OCI-LY3 (cell line): ENCODE measurements around the gene SMTN.
"Not testable (repeated sequence)": the region's sequence is repeated elsewhere in the genome, so short reads cannot be mapped to it uniquely, and the experiment has no call there.

Experiments used
- H2AFZ ChIP-seq: fragments of 200-600, 300-600 bp; shearing (Covaris generic); 2 replicates; pipeline ENCODE4 v1.6.0; 2014; ENCODE audit warnings: antibody characterized with exemption, low read depth, low read length
- H3K27ac ChIP-seq: fragments of 200-600, 300-600 bp; sonication (generic); 2 replicates; pipeline ENCODE4 v1.5.1; 2014; ENCODE audit warnings: mild to moderate bottlenecking, low read length, moderate library complexity, mixed read lengths
- H3K27me3 ChIP-seq: fragments of 200-600, 300-600 bp; sonication (generic); 2 replicates; pipeline ENCODE4 v1.6.1; 2014; ENCODE audit warnings: low read depth, low read length, mixed read lengths
- H3K36me3 ChIP-seq: fragments of 200-600, 300-600 bp; sonication (generic); replicated peaks from 2 replicates; pipeline ENCODE3; 2014; ENCODE audit warnings: low read depth, low read length, mixed read lengths
- H3K4me1 ChIP-seq: fragments of 300-600, 200-600 bp; sonication (generic); 2 replicates; pipeline ENCODE4 v1.6.1; 2014; ENCODE audit warnings: low read length, mixed read lengths
- H3K4me2 ChIP-seq: fragments of 200-600, 300-600 bp; sonication (generic); 2 replicates; pipeline ENCODE4 v1.6.1; 2014; ENCODE audit warnings: low read length, mixed read lengths
- H3K4me3 ChIP-seq: fragments of 300-600, 200-600 bp; sonication (generic); 2 replicates; pipeline ENCODE4 v1.5.1; 2014; ENCODE audit warnings: antibody characterized with exemption, mild to moderate bottlenecking, low read length, moderate library complexity
- H3K79me2 ChIP-seq: fragments of 300-600, 200-600 bp; shearing (Covaris generic); 2 replicates; pipeline ENCODE4 v1.6.1; 2014; ENCODE audit warnings: mild to moderate bottlenecking, low read length, mixed read lengths
- H3K9ac ChIP-seq: fragments of 300-600, 200-600 bp; shearing (Covaris generic); 2 replicates; pipeline ENCODE4 v1.6.0; 2014; ENCODE audit warnings: mild to moderate bottlenecking, low read length, moderate library complexity
- H3K9me3 ChIP-seq: fragments of 200-600, 300-600 bp; shearing (Covaris generic); 2 replicates; pipeline ENCODE4 v1.6.1; 2014; ENCODE audit warnings: low read length, mixed read lengths; ENCODE audit not compliant: insufficient read depth
- H4K20me1 ChIP-seq: fragments of 200-600, 300-600 bp; sonication (generic); 2 replicates; pipeline ENCODE4 v1.6.1; 2016; ENCODE audit warnings: low read length, mixed read lengths; ENCODE audit not compliant: insufficient read depth
- EZH2phosphoT487 ChIP-seq: fragments of 200-600 bp; shearing (Covaris generic); IDR thresholded peaks from 2 replicates; pipeline ENCODE4 v1.6.1; 2018; ENCODE audit warnings: antibody characterized with exemption, mixed run types, low read depth
- TF ChIP-seq, protein P1 (sequence below): fragments of 200-600, 300-600 bp; sonication (generic); IDR thresholded peaks from 2 replicates; pipeline ENCODE4 v1.5.1; 2014; ENCODE audit warnings: antibody characterized with exemption, low read length, low read depth

The SMTN gene

GRCh38 chr22:31106001-31106571 lies 25.0 kb downstream of the SMTN start:
- TF ChIP-seq, protein P1, sequence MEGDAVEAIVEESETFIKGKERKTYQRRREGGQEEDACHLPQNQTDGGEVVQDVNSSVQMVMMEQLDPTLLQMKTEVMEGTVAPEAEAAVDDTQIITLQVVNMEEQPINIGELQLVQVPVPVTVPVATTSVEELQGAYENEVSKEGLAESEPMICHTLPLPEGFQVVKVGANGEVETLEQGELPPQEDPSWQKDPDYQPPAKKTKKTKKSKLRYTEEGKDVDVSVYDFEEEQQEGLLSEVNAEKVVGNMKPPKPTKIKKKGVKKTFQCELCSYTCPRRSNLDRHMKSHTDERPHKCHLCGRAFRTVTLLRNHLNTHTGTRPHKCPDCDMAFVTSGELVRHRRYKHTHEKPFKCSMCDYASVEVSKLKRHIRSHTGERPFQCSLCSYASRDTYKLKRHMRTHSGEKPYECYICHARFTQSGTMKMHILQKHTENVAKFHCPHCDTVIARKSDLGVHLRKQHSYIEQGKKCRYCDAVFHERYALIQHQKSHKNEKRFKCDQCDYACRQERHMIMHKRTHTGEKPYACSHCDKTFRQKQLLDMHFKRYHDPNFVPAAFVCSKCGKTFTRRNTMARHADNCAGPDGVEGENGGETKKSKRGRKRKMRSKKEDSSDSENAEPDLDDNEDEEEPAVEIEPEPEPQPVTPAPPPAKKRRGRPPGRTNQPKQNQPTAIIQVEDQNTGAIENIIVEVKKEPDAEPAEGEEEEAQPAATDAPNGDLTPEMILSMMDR: no peak
- no peak for TF ChIP-seq EZH2phosphoT487
- Histone ChIP-seq H3K4me1 (no peaks in the 10 kb centered on the region), H3K36me3 (no peaks in the 10 kb centered on the region), H3K9ac (no peak overlapping the region), H3K27ac (no peak overlapping the region), H3K4me3 (no peak overlapping the region), H4K20me1 (no peaks in the 10 kb centered on the region), H3K79me2 (no peaks in the 10 kb centered on the region), H3K9me3 (no peaks in the 10 kb centered on the region), H3K4me2 (no peak overlapping the region), H2AFZ (no peak overlapping the region), H3K27me3 (no peaks in the 10 kb centered on the region)

- H4K20me1 ChIP-seq: no peaks in the 10 kb centered on the region
- no peaks in the 10 kb centered on the region for H3K9me3 ChIP-seq
- no peaks in the 10 kb centered on the region for H3K36me3 ChIP-seq
- H3K79me2 ChIP-seq: no peaks in the 10 kb centered on the region
- peak overlapping the region; percentile 77 for H3K4me3 ChIP-seq
- H3K9ac ChIP-seq: peak overlapping the region; percentile 34; the same call in 1 of the 2 replicates
- H3K27me3 ChIP-seq: no peaks in the 10 kb centered on the region
- H3K27ac ChIP-seq: no peak overlapping the region
- H3K4me1 ChIP-seq: no peaks in the 10 kb centered on the region
- TF ChIP-seq, protein P1: no peak
- no peak for TF ChIP-seq EZH2phosphoT487
- no peak overlapping the region; the same call in 1 of the 2 replicates for H2AFZ ChIP-seq
- H3K4me2 ChIP-seq: peak overlapping the region; percentile 69
Measured at GRCh38 chr22:31106731-31107177, 25.6 kb downstream of the SMTN start.

DNA sequence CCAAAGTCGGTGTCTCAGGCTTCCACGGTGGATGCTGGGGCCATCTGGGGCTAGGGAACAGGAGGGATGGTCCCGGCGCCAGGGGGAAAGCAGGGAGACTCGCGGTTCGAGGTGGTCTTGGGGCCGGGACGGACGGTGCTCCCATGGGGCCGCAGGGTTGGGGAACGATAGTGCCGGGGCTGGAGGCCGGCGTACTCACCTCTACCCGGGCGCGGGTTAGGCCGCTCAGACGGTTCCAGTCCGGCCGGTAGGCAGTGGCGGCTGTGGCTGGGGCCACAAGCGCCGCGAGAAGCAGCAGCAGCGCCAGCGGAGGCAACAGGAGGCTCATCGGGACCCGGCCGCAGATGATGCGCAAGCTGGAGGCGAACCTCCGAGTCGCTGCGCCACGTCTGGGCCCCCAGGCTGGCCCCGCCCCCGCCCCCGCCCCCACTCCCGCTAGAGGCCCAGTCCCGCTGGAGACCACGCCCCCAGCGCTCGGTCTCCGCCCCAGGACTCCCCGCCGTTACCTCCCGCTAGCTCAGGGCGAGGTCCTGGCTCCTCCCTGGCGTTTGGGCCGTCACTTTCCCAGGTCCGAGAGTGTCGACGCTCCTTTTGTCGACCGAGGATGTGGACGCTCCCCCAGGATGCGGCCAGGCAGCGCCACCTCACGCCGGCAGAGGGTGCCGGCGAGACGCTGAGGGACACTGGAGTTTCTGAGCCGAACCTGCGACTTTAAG lies 26.2 kb downstream of the SMTN start, which contains the start of gene SELENOM:
TSS of gene SELENOM (minus strand) at position 391 of the 716 bp plus-strand sequence. CDS start at position 328, 63 bp downstream.
- H3K27ac ChIP-seq: no peak within 1 kb of the TSS
- no peaks in the 10 kb centered on the region for H3K9me3 ChIP-seq
- no peaks in the 10 kb centered on the region for H3K4me1 ChIP-seq
- peak within 1 kb of the TSS; percentile 44 for H2AFZ ChIP-seq
- no peaks in the 10 kb centered on the region for H3K79me2 ChIP-seq
- H3K36me3 ChIP-seq: no peaks in the 10 kb centered on the region
- no peaks in the 10 kb centered on the region for H3K27me3 ChIP-seq
- peak within 1 kb of the TSS; percentile 35 for H3K9ac ChIP-seq
- H3K4me2 ChIP-seq: peak within 1 kb of the TSS; percentile 76
- no peaks in the 10 kb centered on the region for H4K20me1 ChIP-seq
- peak within 1 kb of the TSS; percentile 77 for H3K4me3 ChIP-seq
- TF ChIP-seq EZH2phosphoT487: no peak
- TF ChIP-seq, protein P1: peak; percentile 93

GRCh38 chr22:31107894-31108218 lies 26.7 kb downstream of the SMTN start:
- Histone ChIP-seq H3K27ac (no peak overlapping the region), H4K20me1 (no peaks in the 10 kb centered on the region), H3K9ac (peak overlapping the region; percentile 35)

DNA sequence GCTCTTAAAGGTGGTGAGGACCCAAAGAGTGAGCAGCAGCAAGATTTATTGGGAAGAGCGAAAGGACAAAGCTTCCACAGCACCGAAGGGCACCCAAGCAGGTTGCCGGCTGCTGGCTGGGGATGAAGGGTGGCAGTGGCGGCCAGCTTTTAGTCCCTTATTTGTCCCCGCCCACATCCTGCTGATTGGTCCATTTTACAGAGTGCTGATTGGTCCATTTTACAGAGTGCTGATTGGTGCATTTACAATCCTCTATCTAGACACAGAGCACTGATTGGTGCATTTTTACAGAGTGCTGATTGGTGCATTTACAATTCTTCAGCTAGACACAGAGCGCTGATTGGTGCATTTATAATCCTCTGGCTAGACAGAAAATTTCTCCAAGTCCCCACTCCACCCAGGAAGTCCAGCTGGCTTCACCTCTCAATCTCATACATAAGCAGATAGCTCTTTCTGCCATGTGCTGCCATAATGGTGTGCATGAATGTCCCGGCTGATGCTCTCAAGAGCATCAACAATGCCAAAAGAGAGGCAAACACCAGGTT lies 31.5 kb downstream of the SMTN start:
- H3K4me1 ChIP-seq, H3K27ac ChIP-seq, H4K20me1 ChIP-seq, H3K9me3 ChIP-seq, H3K9ac ChIP-seq, H3K27me3 ChIP-seq, H3K79me2 ChIP-seq, H2AFZ ChIP-seq, H3K36me3 ChIP-seq, H3K4me3 ChIP-seq, H3K4me2 ChIP-seq: not testable (repeated sequence)

More at GRCh38 chr22:31107894-31108218, 26.7 kb downstream of the SMTN start:
- H3K36me3 ChIP-seq: no peaks in the 10 kb centered on the region
- peak overlapping the region; percentile 76 for H3K4me2 ChIP-seq
- TF ChIP-seq EZH2phosphoT487: no peak
- TF ChIP-seq, protein P1: no peak
- H3K27me3 ChIP-seq: no peaks in the 10 kb centered on the region
- no peaks in the 10 kb centered on the region for H3K4me1 ChIP-seq
- H3K9me3 ChIP-seq: no peaks in the 10 kb centered on the region
- H3K4me3 ChIP-seq: peak overlapping the region; percentile 77
- peak overlapping the region; percentile 44 for H2AFZ ChIP-seq
- H3K79me2 ChIP-seq: no peaks in the 10 kb centered on the region
